Activated T-cell treated with anti-CD3 and anti-CD28 coated beads, Interleukin-2, amount 50 U/mL, for 1 hour (primary cell): ENCODE measurements around the gene TP53TG5.

Source experiments
- DNase-seq: peaks from one replicate; pipeline ENCODE4 v3.0.0-alpha.2; 2020

TP53TG5 gene

GRCh38 chr20:45404438-45404837 is 26.3 kb upstream of the TP53TG5 start:
- DNase-seq, result no peak

GRCh38 chr20:45402946-45403345 is 24.8 kb upstream of the TP53TG5 start:
- DNase-seq, result no peak

GRCh38 chr20:45400346-45401031 is 22.4 kb upstream of the TP53TG5 start:
- DNase-seq, result no peak

- DNase-seq, result no peak
Observed at GRCh38 chr20:45399018-45399417, 20.9 kb upstream of the TP53TG5 start.

GRCh38 chr20:45395114-45395415 is 16.9 kb upstream of the TP53TG5 start:
- DNase-seq, result no peak

GRCh38 chr20:45394221-45395113 is 16.3 kb upstream of the TP53TG5 start:
- DNase-seq, result no peak

- no peak for DNase-seq
Observed at GRCh38 chr20:45392733-45393132, 14.6 kb upstream of the TP53TG5 start.

- no peak for DNase-seq
Observed at GRCh38 chr20:45391559-45391958, 13.4 kb upstream of the TP53TG5 start.

GRCh38 chr20:45390931-45391330 is 12.8 kb upstream of the TP53TG5 start:
- DNase-seq, result no peak

- no peak for DNase-seq
Observed at GRCh38 chr20:45387274-45387673, 9.1 kb upstream of the TP53TG5 start.

- no peak for DNase-seq
Observed at GRCh38 chr20:45377269-45377668, 856 bp downstream of the TP53TG5 start.

- DNase-seq, result no peak
Observed at GRCh38 chr20:45374966-45375365, 3.2 kb downstream of the TP53TG5 start.

- no peak for DNase-seq
Observed at GRCh38 chr20:45374101-45374467, 4.0 kb downstream of the TP53TG5 start.

GRCh38 chr20:45373353-45374100 is 4.6 kb downstream of the TP53TG5 start:
- peak; percentile 89 for DNase-seq

- DNase-seq, result no peak
Observed at GRCh38 chr20:45372646-45373352, 5.3 kb downstream of the TP53TG5 start.

- DNase-seq, result no peak
Observed at GRCh38 chr20:45372241-45372640, 5.9 kb downstream of the TP53TG5 start.

- no peak for DNase-seq
Observed at GRCh38 chr20:45370571-45371160, 7.5 kb downstream of the TP53TG5 start.

- DNase-seq, result no peak
Observed at GRCh38 chr20:45368221-45368980, 9.7 kb downstream of the TP53TG5 start.

GRCh38 chr20:45367126-45367525 is 11.0 kb downstream of the TP53TG5 start:
- DNase-seq, result no peak

GRCh38 chr20:45366631-45367030 is 11.5 kb downstream of the TP53TG5 start:
- no peak for DNase-seq

- DNase-seq, result no peak
Observed at GRCh38 chr20:45366192-45366591, 11.9 kb downstream of the TP53TG5 start.

- DNase-seq, result no peak
Observed at GRCh38 chr20:45365444-45365970, 12.6 kb downstream of the TP53TG5 start.
